Activated naive CD4-positive, alpha-beta T cell treated with anti-CD3 and anti-CD28 coated beads, Interleukin-2, amount 50 U/mL, for 72 hours (primary cell): ENCODE measurements around the gene TANC2. TPM values are rescaled to one million over a fixed set of nuclear protein-coding genes. Genes with fewer than 3 reads are reported as not detected.
A peak's percentile ranks its signal among the peaks of the same experiment; 100 is the strongest.

Experiments used
- ATAC-seq, 2 donors: fragments of 150-1000 bp; cut with Tn5 transposase; 2 replicates each; pipeline ENCODE4 v1.10.0; 2021; ENCODE audit warnings: mild to moderate bottlenecking in 2 of 2, moderate library complexity in 2 of 2
- DNase-seq, 2 donors: peaks; one replicate each; pipeline ENCODE4 v3.0.0; 2021 to 2022; ENCODE audit warnings: low spot score in 2 of 2
- H3K27ac Mint-ChIP-seq, 2 donors: one replicate each; pipeline ENCODE4 v1.8.0; 2022; ENCODE audit warnings: mild to moderate bottlenecking in 2 of 2, mixed read lengths in 2 of 2
- H3K36me3 Mint-ChIP-seq, 2 donors: one replicate each; pipeline ENCODE4 v1.8.0; 2022; ENCODE audit warnings: mixed read lengths in 2 of 2
- H3K9me3 Mint-ChIP-seq, 2 donors: one replicate each; pipeline ENCODE4 v1.8.0; 2022; ENCODE audit warnings: mixed read lengths in 2 of 2
- total RNA-seq, 2 donors: library from RNA; stranded (reverse); gene quantifications; one replicate each; pipeline ENCODE4 v1.2.3, GENCODE V29; 2022

Gene TANC2
- total RNA-seq, 2 donors from 2014 or later = 6.3 to 7.9 TPM

DNA sequence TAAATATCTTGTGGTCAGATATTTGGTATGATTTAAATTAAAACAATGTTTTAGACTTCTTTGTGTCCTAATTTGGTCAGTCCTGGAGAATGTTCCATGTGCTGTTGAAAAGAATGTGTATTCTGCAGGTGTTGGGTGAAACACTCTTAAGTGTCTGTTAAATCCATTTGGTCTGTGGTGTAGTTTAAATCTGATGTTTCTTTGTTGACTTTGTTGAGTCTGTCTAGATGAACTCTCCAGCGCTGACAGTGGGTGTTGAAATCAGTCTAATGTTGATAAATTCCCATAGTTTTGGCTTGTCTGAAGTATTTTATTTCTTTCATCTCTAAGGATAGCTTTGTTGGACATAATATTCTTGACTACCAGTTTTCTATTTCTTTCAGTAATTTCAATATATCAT lies 18.8 kb downstream of the TANC2 start:
- peaks cover 11 to 22% of the 10 kb centered on the region in 2 donors for H3K9me3 Mint-ChIP-seq

GRCh38 chr17:62986549-62986948 lies 20.5 kb downstream of the TANC2 start:
- H3K9me3 Mint-ChIP-seq = peaks cover 11 to 22% of the 10 kb centered on the region in 2 donors
- H3K27ac Mint-ChIP-seq = no peak overlapping the region
- H3K36me3 Mint-ChIP-seq = peaks cover 8 to 28% of the 10 kb centered on the region in 2 donors
- DNase-seq = no peak
- no peak for ATAC-seq

More for the DNA sequence above, 18.8 kb downstream of the TANC2 start:
- DNase-seq (no peak), ATAC-seq (no peak)
- H3K36me3 Mint-ChIP-seq = peaks cover 8 to 28% of the 10 kb centered on the region in 2 donors
- H3K27ac Mint-ChIP-seq = no peak overlapping the region

DNA sequence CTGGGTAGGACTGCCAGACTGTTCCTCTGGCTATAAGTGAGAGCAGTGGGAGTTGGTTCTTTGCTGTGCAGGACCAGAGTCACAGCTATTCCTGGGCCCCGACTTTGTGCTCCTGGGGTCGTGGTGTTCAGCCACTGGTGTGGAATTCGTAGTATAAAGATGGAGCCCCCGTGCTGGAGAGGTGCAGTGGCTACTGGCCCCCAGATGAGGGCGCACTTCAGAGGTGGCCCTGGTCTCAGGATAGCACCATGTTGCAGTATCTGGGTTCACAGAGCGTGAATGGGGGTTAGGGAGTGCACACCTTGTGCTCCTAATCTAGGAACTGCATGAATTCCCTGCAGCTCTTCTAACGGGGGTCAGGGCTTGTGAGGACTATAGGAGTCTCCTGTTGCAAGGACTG lies 21.1 kb downstream of the TANC2 start:
- no peak for ATAC-seq
- Mint-ChIP-seq H3K27ac (no peak overlapping the region), H3K9me3 (peaks cover 11 to 22% of the 10 kb centered on the region in 2 donors), H3K36me3 (peaks cover 8 to 28% of the 10 kb centered on the region in 2 donors)
- no peak for DNase-seq

DNA sequence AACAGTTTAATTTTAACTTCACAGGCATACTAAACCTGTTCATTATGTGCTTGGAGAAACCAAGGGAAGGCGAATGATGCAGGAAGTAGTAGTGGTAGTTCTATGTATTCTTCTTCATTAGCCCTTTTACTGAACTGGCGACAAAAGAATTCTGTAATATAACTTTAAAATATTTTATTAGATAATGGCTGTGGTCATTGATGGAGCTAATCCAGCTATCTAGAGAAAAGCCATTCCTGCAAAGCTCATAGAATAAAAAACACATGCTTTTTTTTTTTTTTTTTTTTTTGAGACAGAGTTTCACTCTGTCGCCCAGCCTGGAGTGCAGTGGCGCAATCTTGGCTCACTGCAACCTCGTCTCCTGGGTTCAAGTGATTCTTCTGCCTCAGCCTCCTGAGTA lies 23.5 kb downstream of the TANC2 start:
- DNase-seq (no peak), ATAC-seq (no peak)
- Mint-ChIP-seq H3K36me3 (peaks cover 8 to 16% of the 10 kb centered on the region in 2 donors), H3K27ac (no peak overlapping the region), H3K9me3 (peaks cover under 1 to 11% of the 10 kb centered on the region in 2 donors)

DNA sequence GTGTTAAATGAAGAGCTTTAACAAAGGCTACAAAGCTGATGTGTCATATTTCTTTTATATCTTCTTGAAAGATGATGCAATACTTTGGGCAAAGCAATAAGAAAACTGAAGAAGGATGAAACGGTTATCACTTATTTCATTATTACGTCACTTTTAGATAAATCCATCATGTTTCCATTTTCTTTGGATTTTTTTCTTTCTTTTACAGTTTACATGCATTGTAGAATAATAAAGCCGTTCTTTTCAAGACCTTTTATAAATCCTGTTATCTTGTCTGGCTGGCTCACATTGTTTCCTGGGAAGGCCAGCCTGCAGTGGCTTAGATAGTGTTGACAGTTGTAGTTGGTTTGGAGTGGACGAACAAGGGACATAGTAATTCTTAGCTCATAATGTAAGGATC lies 28.9 kb downstream of the TANC2 start:
- ATAC-seq (no peak), DNase-seq (no peak)
- Mint-ChIP-seq H3K9me3 (no peaks in the 10 kb centered on the region), H3K27ac (no peak overlapping the region), H3K36me3 (no peaks in the 10 kb centered on the region)

DNA sequence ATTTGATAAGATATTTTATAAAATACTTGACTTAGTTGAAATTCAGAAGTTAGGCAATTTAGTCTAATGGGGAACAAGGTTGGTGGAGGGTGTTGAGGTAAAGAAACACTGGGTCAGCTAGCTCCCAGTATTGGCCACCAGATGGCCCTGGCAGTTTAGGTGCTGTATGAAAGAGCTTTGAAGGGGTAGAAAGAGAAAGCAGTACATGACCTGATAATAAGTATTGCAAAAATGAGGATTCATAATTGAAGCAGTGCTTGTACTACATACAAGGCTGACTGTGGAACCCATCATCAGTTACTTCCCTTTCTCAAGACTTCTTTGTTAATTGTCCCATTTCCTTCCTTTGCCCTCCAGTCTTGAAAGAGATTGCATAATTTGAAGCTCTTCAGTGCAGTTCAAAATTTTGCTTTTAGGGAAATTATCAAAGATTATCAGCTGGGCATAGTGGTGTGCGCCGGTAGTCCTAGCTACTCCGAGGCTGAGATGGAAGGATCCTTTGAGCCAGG lies 29.4 kb downstream of the TANC2 start:
- ATAC-seq = peak; percentile 45 to 49
- no peaks in the 10 kb centered on the region for H3K9me3 Mint-ChIP-seq
- no peaks in the 10 kb centered on the region for H3K36me3 Mint-ChIP-seq
- DNase-seq = peak in 1 of 2 donors; percentile 7
- H3K27ac Mint-ChIP-seq = no peak overlapping the region

DNA sequence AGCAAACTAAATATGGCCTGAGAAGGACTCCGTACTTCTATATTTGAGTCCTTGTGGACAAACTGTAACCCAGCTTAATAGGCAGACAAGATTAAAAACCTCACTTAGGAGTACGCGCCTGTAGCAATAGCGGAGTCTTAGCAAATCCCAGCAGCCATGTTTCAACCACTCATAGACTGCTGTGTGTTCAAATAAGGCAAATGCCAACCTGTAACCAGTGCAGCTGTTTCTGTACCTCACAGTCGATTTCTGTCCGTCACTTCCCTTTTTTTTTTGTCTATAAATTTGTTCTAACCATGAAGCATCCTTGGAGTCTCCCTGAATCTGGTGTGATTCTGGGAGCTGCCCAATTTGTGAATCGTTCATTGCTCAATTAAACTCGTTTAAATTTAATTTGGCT lies 30.2 kb downstream of the TANC2 start:
- ATAC-seq (no peak), DNase-seq (no peak)
- Mint-ChIP-seq H3K9me3 (no peaks in the 10 kb centered on the region), H3K36me3 (no peaks in the 10 kb centered on the region), H3K27ac (no peak overlapping the region)

DNA sequence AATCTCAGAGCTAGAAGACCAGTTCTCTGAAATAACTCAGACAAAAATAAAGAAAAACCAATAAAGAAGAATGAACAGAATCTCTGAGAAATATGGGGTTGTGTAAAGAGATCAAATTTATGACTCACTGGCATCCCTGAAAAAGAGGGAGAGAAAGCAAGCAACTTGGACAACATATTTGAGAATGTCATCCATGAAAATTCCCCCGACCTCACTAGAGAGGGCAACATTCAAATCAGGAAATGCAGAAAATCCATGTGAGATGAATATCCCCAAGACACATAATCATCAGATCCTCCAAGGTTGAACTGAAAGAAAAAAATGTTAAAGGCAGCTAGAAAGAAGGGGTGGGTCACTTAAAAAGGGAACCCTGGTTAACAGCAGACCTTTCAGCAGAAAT lies 32.1 kb downstream of the TANC2 start:
- ATAC-seq (no peak), DNase-seq (no peak)
- H3K9me3 Mint-ChIP-seq = no peaks in the 10 kb centered on the region
- no peaks in the 10 kb centered on the region for H3K36me3 Mint-ChIP-seq
- no peak overlapping the region for H3K27ac Mint-ChIP-seq

- no peak overlapping the region for H3K27ac Mint-ChIP-seq
- DNase-seq (no peak), ATAC-seq (no peak)
- H3K9me3 Mint-ChIP-seq = no peaks in the 10 kb centered on the region
- no peaks in the 10 kb centered on the region for H3K36me3 Mint-ChIP-seq
Observed at GRCh38 chr17:62998665-62999393, 32.8 kb downstream of the TANC2 start.

GRCh38 chr17:62999736-63000135 lies 33.7 kb downstream of the TANC2 start:
- DNase-seq (no peak), ATAC-seq (no peak)

GRCh38 chr17:63001689-63002394 lies 35.8 kb downstream of the TANC2 start:
- DNase-seq = no peak
- Mint-ChIP-seq H3K36me3 (no peaks in the 10 kb centered on the region), H3K9me3 (no peaks in the 10 kb centered on the region), H3K27ac (no peak overlapping the region)
- no peak for ATAC-seq

More at GRCh38 chr17:62999736-63000135, 33.7 kb downstream of the TANC2 start:
- H3K27ac Mint-ChIP-seq = no peak overlapping the region
- H3K9me3 Mint-ChIP-seq = no peaks in the 10 kb centered on the region
- H3K36me3 Mint-ChIP-seq = no peaks in the 10 kb centered on the region

DNA sequence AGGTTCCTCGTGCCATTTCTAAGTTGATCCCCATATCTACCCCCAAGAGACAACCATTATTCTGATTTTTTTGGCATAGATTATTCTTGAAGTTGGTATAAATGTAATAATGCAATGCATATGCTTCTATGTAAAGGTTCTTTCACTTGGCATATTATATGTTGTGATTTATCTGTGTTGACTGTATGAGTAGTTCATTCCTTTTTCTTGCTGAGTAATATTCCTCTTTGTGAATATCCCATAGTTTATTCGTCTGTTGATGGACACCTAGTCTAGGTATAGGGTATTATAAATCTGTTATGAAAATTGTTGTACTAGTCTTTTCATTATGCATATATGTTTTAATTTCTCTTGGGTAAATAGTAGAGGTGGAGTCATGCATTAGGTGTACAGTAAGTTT lies 36.6 kb downstream of the TANC2 start:
- no peaks in the 10 kb centered on the region for H3K9me3 Mint-ChIP-seq
- no peak overlapping the region for H3K27ac Mint-ChIP-seq
- H3K36me3 Mint-ChIP-seq = no peaks in the 10 kb centered on the region
- no peak for ATAC-seq
- DNase-seq = no peak

DNA sequence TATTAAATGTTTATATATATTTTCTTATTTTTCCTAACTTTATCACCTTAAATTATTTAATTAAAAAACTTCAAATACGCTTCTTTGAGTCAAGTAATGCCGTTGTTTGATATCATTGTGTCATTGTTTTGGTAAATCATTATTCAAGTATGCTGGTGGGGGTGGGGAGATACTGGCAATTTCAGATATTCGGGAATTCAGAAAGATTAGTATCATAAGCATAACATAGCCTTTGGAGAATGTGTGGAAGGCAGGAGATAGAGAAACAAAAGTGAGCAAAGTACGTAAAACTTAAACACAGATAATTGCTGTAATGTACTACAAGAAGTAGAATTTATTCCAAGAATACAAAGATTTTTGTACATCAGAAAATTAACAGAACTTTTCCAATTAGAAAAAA lies 49.8 kb downstream of the TANC2 start:
- no peak for ATAC-seq
- H3K27ac Mint-ChIP-seq = no peak overlapping the region

More for the DNA sequence above, 49.8 kb downstream of the TANC2 start:
- DNase-seq = no peak
- peaks cover 0 to 3% of the 10 kb centered on the region in 2 donors for H3K9me3 Mint-ChIP-seq
- peaks cover 0 to 6% of the 10 kb centered on the region in 2 donors for H3K36me3 Mint-ChIP-seq

Other genes starting within 250 kb of the TANC2 start
- gene MARCHF10, start 157.9 kb upstream of the TANC2 start, total RNA-seq = not detected